ENCODE measurements around the gene HIGD2A. TPM values are rescaled to one million over a fixed set of nuclear protein-coding genes. Genes with fewer than 3 reads are reported as not detected.
A peak's percentile ranks its signal among the peaks of the same experiment; 100 is the strongest.

Gene HIGD2A
- total and polyA plus RNA-seq, 4 donors, result 18.4 to 127 (median 67.8) TPM

DNA sequence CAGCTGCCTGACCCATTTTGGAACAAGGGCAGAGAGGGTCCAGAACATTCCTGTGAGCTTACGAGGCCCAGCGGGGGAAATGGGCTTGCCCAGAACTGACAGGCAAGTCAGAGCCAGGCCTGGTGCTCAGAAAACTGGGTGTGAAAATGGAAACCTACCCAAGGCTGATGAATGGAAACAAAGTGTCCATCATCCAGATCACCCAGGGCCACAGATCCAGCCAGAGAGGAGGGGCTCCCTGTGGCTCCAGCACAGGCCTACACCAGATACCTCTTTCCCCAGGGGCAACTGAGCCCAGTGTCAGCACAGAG is 24.7 kb downstream of the HIGD2A start:
- peaks cover 4 to 19% (median 11%) of the 10 kb centered on the region in 4 donors for H3K4me1 ChIP-seq (ENCODE audit: control insufficient read depth in 4 of 4, insufficient read depth in 4 of 4, low read length in 3 of 4)

GRCh38 chr5:176413709-176414191 is 25.2 kb downstream of the HIGD2A start:
- TF ChIP-seq YY1 (IDR thresholded peaks at IDR 0.05) (no peak), ATF3 (IDR thresholded peaks at IDR 0.05) (no peak), RAD21 (IDR thresholded peaks at IDR 0.05) (no peak), JUND (IDR thresholded peaks at IDR 0.05) (no peak), FOXA2 (IDR thresholded peaks at IDR 0.05) (no peak)
- Histone ChIP-seq H3K36me3 (ENCODE audit: control insufficient read depth in 4 of 4, insufficient read depth in 3 of 4, low read depth in 1 of 4, low read length in 3 of 4) (peaks cover 0 to 8% (median 2%) of the 10 kb centered on the region in 4 donors), H3K4me1 (ENCODE audit: control insufficient read depth in 4 of 4, insufficient read depth in 4 of 4, low read length in 3 of 4) (peaks cover 4 to 19% (median 11%) of the 10 kb centered on the region in 4 donors), H3K27me3 (ENCODE audit: control insufficient read depth in 4 of 4, insufficient read depth in 4 of 4, low read length in 3 of 4) (no peaks in the 10 kb centered on the region), H3K9me3 (ENCODE audit: control insufficient read depth in 4 of 4, low read length in 3 of 4) (no peaks in the 10 kb centered on the region), H3K27ac (ENCODE audit: low read depth in 1 of 2, low read length in 2 of 2) (no peak overlapping the region), H3K9ac (ENCODE audit: low read depth in 1 of 2, low read length in 2 of 2) (no peak overlapping the region), H3K4me3 (ENCODE audit: low read depth in 1 of 3, low read length in 3 of 3) (no peak overlapping the region)
- no peak for DNase-seq (ENCODE audit: low spot score)
- 96% methylated on average over 7 of the region's 7 CpGs for WGBS

More for the DNA sequence above, 24.7 kb downstream of the HIGD2A start:
- H3K36me3 ChIP-seq (ENCODE audit: control insufficient read depth in 4 of 4, insufficient read depth in 3 of 4, low read depth in 1 of 4, low read length in 3 of 4), result peaks cover 0 to 12% (median 2%) of the 10 kb centered on the region in 4 donors
- H3K27me3 ChIP-seq (ENCODE audit: control insufficient read depth in 4 of 4, insufficient read depth in 4 of 4, low read length in 3 of 4), result no peaks in the 10 kb centered on the region
- H3K9me3 ChIP-seq (ENCODE audit: control insufficient read depth in 4 of 4, low read length in 3 of 4), result no peaks in the 10 kb centered on the region
- no peak for TF ChIP-seq GABPA (IDR thresholded peaks at IDR 0.05 in 1 of 2, conservative IDR thresholded peaks at IDR 0.05 in 1 of 2)
- no peak for TF ChIP-seq RXRA (IDR thresholded peaks at IDR 0.05)
- no peak for TF ChIP-seq HNF4A (conservative IDR thresholded peaks at IDR 0.05)
- TF ChIP-seq, protein P1, sequence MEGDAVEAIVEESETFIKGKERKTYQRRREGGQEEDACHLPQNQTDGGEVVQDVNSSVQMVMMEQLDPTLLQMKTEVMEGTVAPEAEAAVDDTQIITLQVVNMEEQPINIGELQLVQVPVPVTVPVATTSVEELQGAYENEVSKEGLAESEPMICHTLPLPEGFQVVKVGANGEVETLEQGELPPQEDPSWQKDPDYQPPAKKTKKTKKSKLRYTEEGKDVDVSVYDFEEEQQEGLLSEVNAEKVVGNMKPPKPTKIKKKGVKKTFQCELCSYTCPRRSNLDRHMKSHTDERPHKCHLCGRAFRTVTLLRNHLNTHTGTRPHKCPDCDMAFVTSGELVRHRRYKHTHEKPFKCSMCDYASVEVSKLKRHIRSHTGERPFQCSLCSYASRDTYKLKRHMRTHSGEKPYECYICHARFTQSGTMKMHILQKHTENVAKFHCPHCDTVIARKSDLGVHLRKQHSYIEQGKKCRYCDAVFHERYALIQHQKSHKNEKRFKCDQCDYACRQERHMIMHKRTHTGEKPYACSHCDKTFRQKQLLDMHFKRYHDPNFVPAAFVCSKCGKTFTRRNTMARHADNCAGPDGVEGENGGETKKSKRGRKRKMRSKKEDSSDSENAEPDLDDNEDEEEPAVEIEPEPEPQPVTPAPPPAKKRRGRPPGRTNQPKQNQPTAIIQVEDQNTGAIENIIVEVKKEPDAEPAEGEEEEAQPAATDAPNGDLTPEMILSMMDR (IDR thresholded peaks at IDR 0.05; ENCODE audit: low read depth, low read length, missing input control), result no peak
- no peak for TF ChIP-seq NR2F2 (IDR thresholded peaks at IDR 0.05)
- TF ChIP-seq, protein P2, sequence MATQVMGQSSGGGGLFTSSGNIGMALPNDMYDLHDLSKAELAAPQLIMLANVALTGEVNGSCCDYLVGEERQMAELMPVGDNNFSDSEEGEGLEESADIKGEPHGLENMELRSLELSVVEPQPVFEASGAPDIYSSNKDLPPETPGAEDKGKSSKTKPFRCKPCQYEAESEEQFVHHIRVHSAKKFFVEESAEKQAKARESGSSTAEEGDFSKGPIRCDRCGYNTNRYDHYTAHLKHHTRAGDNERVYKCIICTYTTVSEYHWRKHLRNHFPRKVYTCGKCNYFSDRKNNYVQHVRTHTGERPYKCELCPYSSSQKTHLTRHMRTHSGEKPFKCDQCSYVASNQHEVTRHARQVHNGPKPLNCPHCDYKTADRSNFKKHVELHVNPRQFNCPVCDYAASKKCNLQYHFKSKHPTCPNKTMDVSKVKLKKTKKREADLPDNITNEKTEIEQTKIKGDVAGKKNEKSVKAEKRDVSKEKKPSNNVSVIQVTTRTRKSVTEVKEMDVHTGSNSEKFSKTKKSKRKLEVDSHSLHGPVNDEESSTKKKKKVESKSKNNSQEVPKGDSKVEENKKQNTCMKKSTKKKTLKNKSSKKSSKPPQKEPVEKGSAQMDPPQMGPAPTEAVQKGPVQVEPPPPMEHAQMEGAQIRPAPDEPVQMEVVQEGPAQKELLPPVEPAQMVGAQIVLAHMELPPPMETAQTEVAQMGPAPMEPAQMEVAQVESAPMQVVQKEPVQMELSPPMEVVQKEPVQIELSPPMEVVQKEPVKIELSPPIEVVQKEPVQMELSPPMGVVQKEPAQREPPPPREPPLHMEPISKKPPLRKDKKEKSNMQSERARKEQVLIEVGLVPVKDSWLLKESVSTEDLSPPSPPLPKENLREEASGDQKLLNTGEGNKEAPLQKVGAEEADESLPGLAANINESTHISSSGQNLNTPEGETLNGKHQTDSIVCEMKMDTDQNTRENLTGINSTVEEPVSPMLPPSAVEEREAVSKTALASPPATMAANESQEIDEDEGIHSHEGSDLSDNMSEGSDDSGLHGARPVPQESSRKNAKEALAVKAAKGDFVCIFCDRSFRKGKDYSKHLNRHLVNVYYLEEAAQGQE (IDR thresholded peaks at IDR 0.05), result no peak
- TF ChIP-seq, protein P3, sequence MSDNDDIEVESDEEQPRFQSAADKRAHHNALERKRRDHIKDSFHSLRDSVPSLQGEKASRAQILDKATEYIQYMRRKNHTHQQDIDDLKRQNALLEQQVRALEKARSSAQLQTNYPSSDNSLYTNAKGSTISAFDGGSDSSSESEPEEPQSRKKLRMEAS (IDR thresholded peaks at IDR 0.05), result no peak
- no peak for TF ChIP-seq FOXA2 (IDR thresholded peaks at IDR 0.05)
- no peak overlapping the region for H3K4me3 ChIP-seq (ENCODE audit: low read depth in 1 of 3, low read length in 3 of 3)
- WGBS, result 90% methylated on average over 2 of the region's 2 CpGs
- DNase-seq (ENCODE audit: low spot score), result no peak
- H3K27ac ChIP-seq (ENCODE audit: low read depth in 1 of 2, low read length in 2 of 2), result no peak overlapping the region
- no peak overlapping the region for H3K9ac ChIP-seq (ENCODE audit: low read depth in 1 of 2, low read length in 2 of 2)

DNA sequence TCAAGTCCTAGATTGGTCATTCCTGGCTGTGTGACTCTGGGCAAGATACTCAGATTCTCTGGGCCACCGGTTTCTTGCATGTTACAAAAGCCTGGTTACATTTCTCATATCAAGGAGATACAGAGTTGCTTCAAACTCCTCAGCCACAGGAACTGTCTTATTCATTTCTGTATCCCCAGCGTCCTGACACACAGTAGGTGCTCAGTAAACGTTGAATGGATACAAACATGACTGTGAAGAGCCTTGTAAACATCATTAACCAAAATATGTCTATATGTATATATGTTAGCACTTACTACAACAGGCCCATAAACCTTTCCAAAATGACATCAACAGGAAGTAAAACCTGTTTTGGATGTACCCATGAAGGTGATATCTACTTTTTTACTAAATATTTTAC is 26.2 kb downstream of the HIGD2A start:
- peaks cover 4 to 19% (median 11%) of the 10 kb centered on the region in 4 donors for H3K4me1 ChIP-seq (ENCODE audit: control insufficient read depth in 4 of 4, insufficient read depth in 4 of 4, low read length in 3 of 4)
- no peak overlapping the region for H3K4me3 ChIP-seq (ENCODE audit: low read depth in 1 of 3, low read length in 3 of 3)
- TF ChIP-seq HNF4G (IDR thresholded peaks at IDR 0.05), result no peak
- no peak for TF ChIP-seq RAD21 (IDR thresholded peaks at IDR 0.05)
- TF ChIP-seq, protein P2 (IDR thresholded peaks at IDR 0.05), result no peak
- TF ChIP-seq RXRA (IDR thresholded peaks at IDR 0.05), result no peak
- peak overlapping the region in 1 of 2 donors; percentile 75 for H3K9ac ChIP-seq (ENCODE audit: low read depth in 1 of 2, low read length in 2 of 2)
- H3K27me3 ChIP-seq (ENCODE audit: control insufficient read depth in 4 of 4, insufficient read depth in 4 of 4, low read length in 3 of 4), result no peaks in the 10 kb centered on the region
- DNase-seq (ENCODE audit: low spot score), result no peak
- H3K27ac ChIP-seq (ENCODE audit: low read depth in 1 of 2, low read length in 2 of 2), result no peak overlapping the region
- peaks cover 0 to 5% (median 2%) of the 10 kb centered on the region in 4 donors for H3K36me3 ChIP-seq (ENCODE audit: control insufficient read depth in 4 of 4, insufficient read depth in 3 of 4, low read depth in 1 of 4, low read length in 3 of 4)
- 69% methylated on average over 3 of the region's 3 CpGs for WGBS
- H3K9me3 ChIP-seq (ENCODE audit: control insufficient read depth in 4 of 4, low read length in 3 of 4), result no peaks in the 10 kb centered on the region

Measured in liver (tissue), 9 donors.